Neural progenitor cell (in vitro differentiated cells): ENCODE measurements around the gene OBP2A. TPM values are rescaled to one million over a fixed set of nuclear protein-coding genes. Genes with fewer than 3 reads are reported as not detected.

Source experiments
- DNase-seq: peaks from one replicate; pipeline ENCODE4 v3.0.0-alpha.2; 2016; ENCODE audit warnings: low spot score
- H2AFZ ChIP-seq: fragments of 200-600 bp; sonication (generic); replicated peaks from 2 replicates; pipeline ENCODE4 v1.6.1; 2016; ENCODE audit warnings: antibody characterized with exemption
- H3F3A ChIP-seq: fragments of 200-600 bp; sonication (generic); 2 replicates; pipeline ENCODE4 v1.6.1; 2016; ENCODE audit warnings: antibody characterized with exemption, low read depth
- H3K27ac ChIP-seq: fragments of 200-600 bp; sonication (generic); 2 replicates; pipeline ENCODE4 v1.5.1; 2016; ENCODE audit warnings: mild to moderate bottlenecking
- H3K27me3 ChIP-seq: fragments of 200-600 bp; sonication (generic); 2 replicates; pipeline ENCODE4 v1.6.1; 2016; ENCODE audit warnings: mild to moderate bottlenecking, moderate library complexity
- H3K36me3 ChIP-seq: fragments of 200-600 bp; sonication (generic); 2 replicates; pipeline ENCODE4 v1.5.1; 2016
- H3K4me1 ChIP-seq: fragments of 200-600 bp; sonication (generic); 2 replicates; pipeline ENCODE4 v1.6.1; 2016; ENCODE audit warnings: mixed run types
- H3K4me2 ChIP-seq: fragments of 200-600 bp; sonication (generic); 2 replicates; pipeline ENCODE4 v1.6.1; 2016
- H3K4me3 ChIP-seq: fragments of 200-600 bp; sonication (generic); 2 replicates; pipeline ENCODE4 v1.5.1; 2016
- H3K79me2 ChIP-seq: fragments of 200-600 bp; sonication (generic); 2 replicates; pipeline ENCODE4 v1.6.1; 2016; ENCODE audit warnings: low read depth
- H3K9ac ChIP-seq: fragments of 200-600 bp; sonication (generic); 2 replicates; pipeline ENCODE4 v1.6.1; 2016
- H3K9me3 ChIP-seq: fragments of 200-600 bp; sonication (generic); 2 replicates; pipeline ENCODE4 v1.5.1; 2016; ENCODE audit warnings: low read depth
- H4K20me1 ChIP-seq: fragments of 200-600 bp; sonication (generic); 2 replicates; pipeline ENCODE4 v1.6.1; 2016; ENCODE audit warnings: low read depth
- H3K27ac Mint-ChIP-seq: 3 replicates; pipeline ENCODE4 v1.8.0; 2021; ENCODE audit warnings: mixed read lengths
- H3K27me3 Mint-ChIP-seq: 2 replicates; pipeline ENCODE4 v1.8.0; 2022; ENCODE audit warnings: low read depth, mild to moderate bottlenecking, inconsistent platforms, moderate library complexity, mixed read lengths; ENCODE audit not compliant: insufficient read depth
- H3K36me3 Mint-ChIP-seq: 3 replicates; pipeline ENCODE4 v1.8.0; 2021; ENCODE audit warnings: mixed read lengths
- H3K4me1 Mint-ChIP-seq: 3 replicates; pipeline ENCODE4 v1.8.0; 2021; ENCODE audit warnings: mixed read lengths
- H3K4me3 Mint-ChIP-seq: 3 replicates; pipeline ENCODE4 v1.8.0; 2021; ENCODE audit warnings: mild to moderate bottlenecking, moderate library complexity, mixed read lengths
- H3K9me3 Mint-ChIP-seq: 3 replicates; pipeline ENCODE4 v1.8.0; 2020; ENCODE audit warnings: mixed read lengths
- EZH2 ChIP-seq: fragments of 200-600 bp; sonication (generic); IDR thresholded peaks from 2 replicates; pipeline ENCODE4 v1.6.1; 2017; ENCODE audit warnings: antibody characterized with exemption, mild to moderate bottlenecking, moderate library complexity
- EZH2phosphoT487 ChIP-seq: fragments of 200-600 bp; sonication (generic); IDR thresholded peaks from 2 replicates; pipeline ENCODE4 v1.6.1; 2017; ENCODE audit warnings: antibody characterized with exemption
- total RNA-seq: library from RNA; depleted of rRNA; stranded (reverse); fragments of >200 nt; gene quantifications from 2 replicates; pipeline ENCODE4 v1.2.3, GENCODE V29; 2015; ENCODE audit warnings: low replicate concordance
- TF ChIP-seq, protein P1 (sequence below): fragments of 200-600 bp; sonication (generic); IDR thresholded peaks from 2 replicates; pipeline ENCODE4 v1.5.1; 2017; ENCODE audit warnings: antibody characterized with exemption, mild to moderate bottlenecking

OBP2A gene
- total RNA-seq, 1 donor from 2014 or later = not detected

GRCh38 chr9:135584934-135585333 is 39.0 kb downstream of the OBP2A start:
- H3K36me3 Mint-ChIP-seq = no peaks in the 10 kb centered on the region
- no peak for DNase-seq
- TF ChIP-seq EZH2 (no peak), EZH2phosphoT487 (no peak)
- TF ChIP-seq, protein P1, sequence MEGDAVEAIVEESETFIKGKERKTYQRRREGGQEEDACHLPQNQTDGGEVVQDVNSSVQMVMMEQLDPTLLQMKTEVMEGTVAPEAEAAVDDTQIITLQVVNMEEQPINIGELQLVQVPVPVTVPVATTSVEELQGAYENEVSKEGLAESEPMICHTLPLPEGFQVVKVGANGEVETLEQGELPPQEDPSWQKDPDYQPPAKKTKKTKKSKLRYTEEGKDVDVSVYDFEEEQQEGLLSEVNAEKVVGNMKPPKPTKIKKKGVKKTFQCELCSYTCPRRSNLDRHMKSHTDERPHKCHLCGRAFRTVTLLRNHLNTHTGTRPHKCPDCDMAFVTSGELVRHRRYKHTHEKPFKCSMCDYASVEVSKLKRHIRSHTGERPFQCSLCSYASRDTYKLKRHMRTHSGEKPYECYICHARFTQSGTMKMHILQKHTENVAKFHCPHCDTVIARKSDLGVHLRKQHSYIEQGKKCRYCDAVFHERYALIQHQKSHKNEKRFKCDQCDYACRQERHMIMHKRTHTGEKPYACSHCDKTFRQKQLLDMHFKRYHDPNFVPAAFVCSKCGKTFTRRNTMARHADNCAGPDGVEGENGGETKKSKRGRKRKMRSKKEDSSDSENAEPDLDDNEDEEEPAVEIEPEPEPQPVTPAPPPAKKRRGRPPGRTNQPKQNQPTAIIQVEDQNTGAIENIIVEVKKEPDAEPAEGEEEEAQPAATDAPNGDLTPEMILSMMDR = no peak
- Histone ChIP-seq H4K20me1 (no peaks in the 10 kb centered on the region), H3K4me2 (no peak overlapping the region), H3K4me1 (no peaks in the 10 kb centered on the region), H3K79me2 (no peaks in the 10 kb centered on the region), H3K9me3 (no peaks in the 10 kb centered on the region), H3F3A (no peaks in the 10 kb centered on the region), H3K27ac (no peak overlapping the region), H3K4me3 (no peak overlapping the region), H3K36me3 (no peaks in the 10 kb centered on the region), H2AFZ (no peak overlapping the region), H3K9ac (no peak overlapping the region), H3K27me3 (no peaks in the 10 kb centered on the region)
- H3K4me1 Mint-ChIP-seq = peaks cover 2% of the 10 kb centered on the region
- no peak overlapping the region for H3K27ac Mint-ChIP-seq
- H3K9me3 Mint-ChIP-seq = no peaks in the 10 kb centered on the region
- peaks cover 7% of the 10 kb centered on the region for H3K27me3 Mint-ChIP-seq
- H3K4me3 Mint-ChIP-seq = no peak overlapping the region

DNA sequence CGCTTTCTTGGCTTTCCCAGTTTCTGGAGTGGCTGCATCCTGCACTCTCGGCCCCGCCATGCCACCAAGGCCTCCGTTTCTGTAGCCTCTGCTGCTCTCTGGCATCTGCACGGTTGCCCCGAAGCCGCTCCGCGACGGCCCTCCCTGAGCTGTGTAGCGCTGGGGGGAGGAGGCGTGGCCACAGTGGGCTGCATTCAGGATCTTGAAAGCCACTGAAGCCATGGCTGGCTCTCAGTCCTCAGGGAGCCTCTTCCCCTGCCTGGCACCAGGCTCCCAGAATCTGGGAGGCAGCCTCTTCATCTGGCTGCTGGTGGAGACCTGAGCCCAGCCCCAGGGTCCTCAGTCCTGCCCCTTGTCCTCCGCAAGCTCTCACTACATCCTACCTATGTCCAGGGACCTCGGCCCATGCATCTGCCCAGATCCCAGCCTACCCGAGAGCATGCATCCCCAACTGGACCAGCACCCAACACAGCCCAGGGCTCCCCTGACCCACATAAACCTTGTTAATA is 40.7 kb downstream of the OBP2A start:
- Histone ChIP-seq H3K4me3 (no peak overlapping the region), H3K4me1 (no peaks in the 10 kb centered on the region), H3K9me3 (no peaks in the 10 kb centered on the region), H2AFZ (no peak overlapping the region), H3K27ac (no peak overlapping the region), H3K9ac (no peak overlapping the region), H3K27me3 (no peaks in the 10 kb centered on the region), H3K36me3 (no peaks in the 10 kb centered on the region), H3K4me2 (no peak overlapping the region), H4K20me1 (no peaks in the 10 kb centered on the region), H3F3A (no peaks in the 10 kb centered on the region), H3K79me2 (no peaks in the 10 kb centered on the region)
- peaks cover 2% of the 10 kb centered on the region for H3K4me1 Mint-ChIP-seq
- no peaks in the 10 kb centered on the region for H3K9me3 Mint-ChIP-seq
- TF ChIP-seq EZH2 = no peak
- no peak for DNase-seq
- no peaks in the 10 kb centered on the region for H3K36me3 Mint-ChIP-seq
- H3K4me3 Mint-ChIP-seq = no peak overlapping the region
- peaks cover 5% of the 10 kb centered on the region for H3K27me3 Mint-ChIP-seq
- H3K27ac Mint-ChIP-seq = no peak overlapping the region

- Histone ChIP-seq H4K20me1 (no peaks in the 10 kb centered on the region), H2AFZ (no peak overlapping the region), H3K9ac (no peak overlapping the region), H3F3A (no peaks in the 10 kb centered on the region), H3K4me1 (no peaks in the 10 kb centered on the region), H3K36me3 (no peaks in the 10 kb centered on the region), H3K9me3 (no peaks in the 10 kb centered on the region), H3K79me2 (no peaks in the 10 kb centered on the region), H3K27ac (no peak overlapping the region), H3K4me2 (no peak overlapping the region), H3K4me3 (no peak overlapping the region), H3K27me3 (no peaks in the 10 kb centered on the region)
- Mint-ChIP-seq H3K4me1 (peaks cover 2% of the 10 kb centered on the region), H3K4me3 (no peak overlapping the region), H3K36me3 (no peaks in the 10 kb centered on the region), H3K27ac (no peak overlapping the region), H3K27me3 (peaks cover 4% of the 10 kb centered on the region), H3K9me3 (no peaks in the 10 kb centered on the region)
- TF ChIP-seq EZH2phosphoT487 = no peak
- TF ChIP-seq, protein P1 = no peak
- no peak for TF ChIP-seq EZH2
- no peak for DNase-seq
Measured at GRCh38 chr9:135587658-135588057, 41.7 kb downstream of the OBP2A start.

DNA sequence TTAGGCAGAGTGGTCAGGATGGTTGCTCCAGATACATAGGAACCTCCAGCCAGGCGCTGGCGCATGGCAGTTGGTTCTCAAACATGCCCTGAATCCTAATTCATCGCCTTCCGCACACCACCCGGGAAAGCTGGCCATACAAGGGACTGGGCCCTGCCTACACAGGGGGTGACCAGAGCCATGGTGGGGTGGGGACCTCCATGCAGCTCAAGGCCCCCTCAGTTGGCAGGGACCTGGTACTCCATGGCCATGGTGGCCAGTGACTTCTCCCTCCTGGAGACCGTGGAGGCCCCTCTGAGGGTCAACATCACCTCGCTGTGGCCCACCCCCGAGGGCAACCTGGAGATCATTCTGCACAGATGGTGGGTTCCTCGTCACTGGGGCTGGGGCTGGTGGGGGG is 42.4 kb downstream of the OBP2A start:
- H3K4me3 ChIP-seq = no peak overlapping the region
- no peak overlapping the region for H3K27ac ChIP-seq
- peaks cover 2% of the 10 kb centered on the region for H3K4me1 Mint-ChIP-seq
- H2AFZ ChIP-seq = no peak overlapping the region
- no peak overlapping the region for H3K4me3 Mint-ChIP-seq
- H3K4me1 ChIP-seq = no peaks in the 10 kb centered on the region
- no peak for DNase-seq
- no peak overlapping the region for H3K27ac Mint-ChIP-seq
- H3K27me3 ChIP-seq = no peaks in the 10 kb centered on the region
- TF ChIP-seq, protein P1 = no peak
- TF ChIP-seq EZH2phosphoT487 = no peak
- TF ChIP-seq EZH2 = no peak
- H3K9ac ChIP-seq = no peak overlapping the region
- no peaks in the 10 kb centered on the region for H3K9me3 Mint-ChIP-seq
- no peaks in the 10 kb centered on the region for H3K9me3 ChIP-seq
- H3K36me3 ChIP-seq = no peaks in the 10 kb centered on the region
- no peaks in the 10 kb centered on the region for H3F3A ChIP-seq
- no peaks in the 10 kb centered on the region for H3K79me2 ChIP-seq
- no peak overlapping the region for H3K4me2 ChIP-seq
- no peaks in the 10 kb centered on the region for H3K36me3 Mint-ChIP-seq
- peaks cover 4% of the 10 kb centered on the region for H3K27me3 Mint-ChIP-seq
- H4K20me1 ChIP-seq = no peaks in the 10 kb centered on the region
